H9 (cell line): ENCODE data around the gene TACC2. TPM values are rescaled to one million over a fixed set of nuclear protein-coding genes. Genes with fewer than 3 reads are reported as not detected.
A peak's percentile ranks its signal among the peaks of the same experiment; 100 is the strongest.

Experiments
- DNase-seq: peaks from one replicate; pipeline ENCODE4 v3.0.0-alpha.2; 2017
- H2AFZ ChIP-seq: one replicate; pipeline ENCODE4 v1.6.1; 2013; ENCODE audit warnings: mild to moderate bottlenecking, low read length, control low read depth, moderate library complexity
- H2AK5ac ChIP-seq: 2 replicates; pipeline ENCODE4 v1.6.1; 2013; ENCODE audit warnings: low read length, control low read depth, mixed read lengths; ENCODE audit not compliant: insufficient read length
- H2BK120ac ChIP-seq: one replicate; pipeline ENCODE4 v1.6.1; 2013; ENCODE audit warnings: low read depth, mild to moderate bottlenecking, low read length, control low read depth, inconsistent platforms; ENCODE audit not compliant: poor library complexity, severe bottlenecking
- H2BK12ac ChIP-seq: 2 replicates; pipeline ENCODE4 v1.6.1; 2013; ENCODE audit warnings: low read length, control low read depth, mixed read lengths, low read depth; ENCODE audit not compliant: insufficient read length
- H2BK15ac ChIP-seq: 2 replicates; pipeline ENCODE4 v1.6.1; 2013; ENCODE audit warnings: low read depth, low read length, control low read depth
- H2BK20ac ChIP-seq: one replicate; pipeline ENCODE4 v1.6.1; 2013; ENCODE audit warnings: low read depth, mild to moderate bottlenecking, low read length, control low read depth, inconsistent platforms; ENCODE audit not compliant: poor library complexity, severe bottlenecking
- H2BK5ac ChIP-seq: 2 replicates; pipeline ENCODE4 v1.6.1; 2013; ENCODE audit warnings: low read length, control low read depth, mixed read lengths; ENCODE audit not compliant: insufficient read length
- H3K14ac ChIP-seq: 2 replicates; pipeline ENCODE4 v1.6.1; 2013; ENCODE audit warnings: low read length, control low read depth; ENCODE audit not compliant: insufficient read depth
- H3K18ac ChIP-seq: 2 replicates; pipeline ENCODE4 v1.6.1; 2013; ENCODE audit warnings: low read depth, mild to moderate bottlenecking, mixed read lengths, low read length, control low read depth; ENCODE audit not compliant: insufficient read length
- H3K23ac ChIP-seq: 2 replicates; pipeline ENCODE4 v1.6.1; 2013; ENCODE audit warnings: low read length, control low read depth, mixed read lengths, low read depth; ENCODE audit not compliant: insufficient read length
- H3K23me2 ChIP-seq: 2 replicates; pipeline ENCODE4 v1.6.1; 2013; ENCODE audit warnings: low read depth, mild to moderate bottlenecking, mixed read lengths, low read length, control low read depth; ENCODE audit not compliant: insufficient read length, poor library complexity, severe bottlenecking
- H3K27ac ChIP-seq: 2 replicates; pipeline ENCODE4 v1.5.1; 2013; ENCODE audit warnings: low read length, control low read depth, mixed read lengths, low read depth; ENCODE audit not compliant: insufficient read length
- H3K27me3 ChIP-seq: 2 replicates; pipeline ENCODE4 v1.6.1; 2013; ENCODE audit warnings: low read length, control low read depth, inconsistent platforms; ENCODE audit not compliant: insufficient read depth
- H3K4ac ChIP-seq: 2 replicates; pipeline ENCODE4 v1.6.1; 2013; ENCODE audit warnings: low read depth, mild to moderate bottlenecking, control low read depth, inconsistent platforms, low read length, moderate library complexity
- H3K4me1 ChIP-seq: 2 replicates; pipeline ENCODE4 v1.6.1; 2013; ENCODE audit warnings: low read length, control low read depth, inconsistent platforms; ENCODE audit not compliant: insufficient read depth
- H3K4me2 ChIP-seq: 2 replicates; pipeline ENCODE4 v1.6.1; 2013; ENCODE audit warnings: low read length, control low read depth, mixed read lengths; ENCODE audit not compliant: insufficient read length, insufficient read depth
- H3K56ac ChIP-seq: 2 replicates; pipeline ENCODE4 v1.6.1; 2013; ENCODE audit warnings: low read depth, mild to moderate bottlenecking, mixed read lengths, low read length, control low read depth; ENCODE audit not compliant: insufficient read length
- H3K79me1 ChIP-seq: 2 replicates; pipeline ENCODE4 v1.6.1; 2013; ENCODE audit warnings: low read depth, mild to moderate bottlenecking, moderate library complexity, low read length, control low read depth, inconsistent platforms; ENCODE audit not compliant: insufficient read depth, poor library complexity, severe bottlenecking
- H3K79me2 ChIP-seq: 2 replicates; pipeline ENCODE4 v1.6.1; 2013; ENCODE audit warnings: low read length, control low read depth, inconsistent platforms; ENCODE audit not compliant: insufficient read depth
- H3K9ac ChIP-seq: 2 replicates; pipeline ENCODE4 v1.6.1; 2013; ENCODE audit warnings: low read length, control low read depth, mixed read lengths; ENCODE audit not compliant: insufficient read length; ENCODE audit errors: extremely low read depth
- H3K9me3 ChIP-seq: one replicate; pipeline ENCODE4 v1.6.1; 2013; ENCODE audit warnings: low read depth, low read length, inconsistent platforms; ENCODE audit not compliant: control insufficient read depth
- H3T11ph ChIP-seq: one replicate; pipeline ENCODE4 v1.6.1; 2013; ENCODE audit warnings: mild to moderate bottlenecking, low read length, control low read depth, inconsistent platforms
- H4K20me1 ChIP-seq: one replicate; pipeline ENCODE4 v1.6.1; 2013; ENCODE audit not compliant: control insufficient read depth, insufficient read length, insufficient read depth
- H4K5ac ChIP-seq: 2 replicates; pipeline ENCODE4 v1.6.1; 2013; ENCODE audit warnings: low read depth, mild to moderate bottlenecking, mixed read lengths, low read length, control low read depth; ENCODE audit not compliant: insufficient read length
- H4K8ac ChIP-seq: replicated peaks from 2 replicates; pipeline ENCODE4 v1.6.1; 2013; ENCODE audit warnings: low read length, control low read depth, mixed read lengths, low read depth; ENCODE audit not compliant: insufficient read length
- H4K91ac ChIP-seq: 2 replicates; pipeline ENCODE4 v1.6.1; 2013; ENCODE audit warnings: low read depth, mild to moderate bottlenecking, moderate library complexity, mixed read lengths, low read length, control low read depth; ENCODE audit not compliant: insufficient read length
- H3K27ac Mint-ChIP-seq, 3 experiments: 2 replicates in 2 of 3; 3 replicates in 1 of 3; pipeline ENCODE4 v1.8.0; 2020 to 2021; ENCODE audit warnings: mixed read lengths in 3 of 3, mild to moderate bottlenecking in 1 of 3, moderate library complexity in 1 of 3
- H3K27me3 Mint-ChIP-seq: 2 replicates; pipeline ENCODE4 v1.8.0; 2021; ENCODE audit warnings: low read depth, mild to moderate bottlenecking, moderate library complexity, mixed read lengths
- H3K36me3 Mint-ChIP-seq, 3 experiments: 2 replicates in 2 of 3; 3 replicates in 1 of 3; pipeline ENCODE4 v1.8.0; 2020 to 2021; ENCODE audit warnings: low read depth in 3 of 3, mixed read lengths in 3 of 3; ENCODE audit not compliant: insufficient read depth in 1 of 3
- H3K4me1 Mint-ChIP-seq, 2 experiments: 2 replicates each; pipeline ENCODE4 v1.8.0; 2020; ENCODE audit warnings: mixed read lengths in 2 of 2
- H3K4me3 Mint-ChIP-seq, 2 experiments: 2 replicates in 1 of 2; 3 replicates in 1 of 2; pipeline ENCODE4 v1.8.0; 2020 to 2021; ENCODE audit warnings: mild to moderate bottlenecking in 2 of 2, mixed read lengths in 2 of 2, moderate library complexity in 1 of 2
- H3K9me3 Mint-ChIP-seq, 2 experiments: 2 replicates in 1 of 2; 3 replicates in 1 of 2; pipeline ENCODE4 v1.8.0; 2020; ENCODE audit warnings: mild to moderate bottlenecking in 2 of 2, mixed read lengths in 2 of 2, moderate library complexity in 1 of 2
- WGBS: extraction: QIAGEN DNeasy Blood & Tissue Kit; methylation state at CpG from one replicate; pipeline ENCODE4 v1.1.7; 2013; ENCODE audit warnings: missing lambda C conversion rate, low lambda C conversion rate, mixed read lengths; ENCODE audit not compliant: insufficient read length; ENCODE audit errors: extremely low coverage; 5-methylcytosine and 5-hydroxymethylcytosine counted together
- total RNA-seq: library from RNA; stranded (reverse); gene quantifications from 2 replicates; pipeline ENCODE4 v1.2.1, GENCODE V29; 2021
- TF ChIP-seq, protein P1 (sequence below): fragments of 200-600 bp; sonication (generic); conservative IDR thresholded peaks from 3 replicates; pipeline ENCODE4 v1.8.0; 2021; ENCODE audit warnings: antibody characterized with exemption, mild to moderate bottlenecking

The TACC2 gene
- total RNA-seq, 1 experiment from 2014 or later, result 58.1 TPM

- no CpG with 5 or more reads among the region's 5 CpGs for WGBS
- no peaks in the 10 kb centered on the region for H3K4me1 ChIP-seq
- H3K36me3 Mint-ChIP-seq, result peaks cover 16 to 20% (median 17%) of the 10 kb centered on the region in 3 experiments; a peak in 6 of 7 replicates
- no peak overlapping the region for H3K27ac ChIP-seq
- H3K4me3 Mint-ChIP-seq, result no peak overlapping the region
- H3K23me2 ChIP-seq, result no peaks in the 10 kb centered on the region
- no peak overlapping the region; the same call in 1 of the 2 replicates for H3K14ac ChIP-seq
- no peaks in the 10 kb centered on the region for H4K20me1 ChIP-seq
- no peaks in the 10 kb centered on the region for H3K79me2 ChIP-seq
- H2AK5ac ChIP-seq, result no peak overlapping the region
- no peaks in the 10 kb centered on the region for H3K9me3 Mint-ChIP-seq
- H2BK15ac ChIP-seq, result no peak overlapping the region
- no peaks in the 10 kb centered on the region for H3K9me3 ChIP-seq
- no peaks in the 10 kb centered on the region for H3K27me3 ChIP-seq
- H2BK12ac ChIP-seq, result no peak overlapping the region
- no peaks in the 10 kb centered on the region for H3K79me1 ChIP-seq
- H3K4ac ChIP-seq, result no peak overlapping the region
- no peak overlapping the region for H4K91ac ChIP-seq
- H2BK20ac ChIP-seq, result no peak overlapping the region
- no peak overlapping the region for H3K18ac ChIP-seq
- no peaks in the 10 kb centered on the region for H3K27me3 Mint-ChIP-seq
- H3K9ac ChIP-seq, result no peak overlapping the region
- no peak overlapping the region for H4K8ac ChIP-seq
- no peak overlapping the region for H3T11ph ChIP-seq
- H4K5ac ChIP-seq, result no peak overlapping the region
- no peak overlapping the region for H3K4me2 ChIP-seq
- H2BK120ac ChIP-seq, result no peak overlapping the region
- H3K23ac ChIP-seq, result no peak overlapping the region
- TF ChIP-seq, protein P1, sequence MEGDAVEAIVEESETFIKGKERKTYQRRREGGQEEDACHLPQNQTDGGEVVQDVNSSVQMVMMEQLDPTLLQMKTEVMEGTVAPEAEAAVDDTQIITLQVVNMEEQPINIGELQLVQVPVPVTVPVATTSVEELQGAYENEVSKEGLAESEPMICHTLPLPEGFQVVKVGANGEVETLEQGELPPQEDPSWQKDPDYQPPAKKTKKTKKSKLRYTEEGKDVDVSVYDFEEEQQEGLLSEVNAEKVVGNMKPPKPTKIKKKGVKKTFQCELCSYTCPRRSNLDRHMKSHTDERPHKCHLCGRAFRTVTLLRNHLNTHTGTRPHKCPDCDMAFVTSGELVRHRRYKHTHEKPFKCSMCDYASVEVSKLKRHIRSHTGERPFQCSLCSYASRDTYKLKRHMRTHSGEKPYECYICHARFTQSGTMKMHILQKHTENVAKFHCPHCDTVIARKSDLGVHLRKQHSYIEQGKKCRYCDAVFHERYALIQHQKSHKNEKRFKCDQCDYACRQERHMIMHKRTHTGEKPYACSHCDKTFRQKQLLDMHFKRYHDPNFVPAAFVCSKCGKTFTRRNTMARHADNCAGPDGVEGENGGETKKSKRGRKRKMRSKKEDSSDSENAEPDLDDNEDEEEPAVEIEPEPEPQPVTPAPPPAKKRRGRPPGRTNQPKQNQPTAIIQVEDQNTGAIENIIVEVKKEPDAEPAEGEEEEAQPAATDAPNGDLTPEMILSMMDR, result no peak
- no peak for DNase-seq
- no peak overlapping the region for H3K56ac ChIP-seq
- no peak overlapping the region for H2AFZ ChIP-seq
- H3K27ac Mint-ChIP-seq, result peak overlapping the region in 2 of 3 experiments; percentile 78 to 86; a peak in 5 of 7 replicates
- H2BK5ac ChIP-seq, result no peak overlapping the region
- peaks cover 27 to 50% of the 10 kb centered on the region in 2 experiments for H3K4me1 Mint-ChIP-seq
These were observed 162.2 kb downstream of the TACC2 start for GRCh38 chr10:122151121-122151694.
